Stomach (tissue), 9 donors: ENCODE results near the gene TMEM109. TPM values are rescaled to one million over a fixed set of nuclear protein-coding genes. Genes with fewer than 3 reads are reported as not detected.
A peak's percentile ranks its signal among the peaks of the same experiment; 100 is the strongest.

ENCODE experiments used
- DNase-seq, 2 donors: peaks; one replicate each; pipeline versions ENCODE4 v3.0.0 to v3.0.0-alpha.2; 2013 to 2019
- H3K27ac ChIP-seq, 5 donors: fragments of 200-600 bp in 4 of 5; sonication (generic) in 4 of 5; one replicate each; pipeline ENCODE4 v1.5.1; 2013 to 2019; ENCODE audit warnings: mild to moderate bottlenecking in 1 of 5, moderate library complexity in 1 of 5
- H3K27me3 ChIP-seq, 3 donors: fragments of 200-600 bp; sonication (generic); one replicate each; pipeline ENCODE4 v1.5.1; 2017 to 2019; ENCODE audit warnings: mixed run types in 1 of 3
- H3K36me3 ChIP-seq, 4 donors: fragments of 200-600 bp; sonication (generic); 1 replicate in 3 of 4; 2 replicates in 1 of 4; pipeline ENCODE4 v1.5.1; 2016 to 2019
- H3K4me1 ChIP-seq, 4 donors: fragments of 200-600 bp; sonication (generic); one replicate each; pipeline ENCODE4 v1.5.1; 2016 to 2019
- H3K4me3 ChIP-seq, 4 donors: fragments of 200-600 bp; sonication (generic) in 3 of 4; one replicate each; pipeline ENCODE4 v1.5.1; 2016 to 2019; ENCODE audit warnings: mild to moderate bottlenecking in 1 of 4
- H3K9me3 ChIP-seq, 4 donors: fragments of 200-600 bp; sonication (generic); one replicate each; pipeline ENCODE4 v1.5.1; 2016 to 2019
- EP300 ChIP-seq: sonication (generic); formaldehyde crosslinking; IDR thresholded peaks from one replicate; pipeline ENCODE4 v1.6.1; 2017; ENCODE audit warnings: antibody characterized with exemption
- POLR2A ChIP-seq, 4 donors: fragments of 450-650 bp; IDR thresholded peaks; one replicate each; pipeline ENCODE4 v1.6.1; 2016; ENCODE audit warnings: antibody characterized with exemption in 4 of 4, control low read depth in 2 of 4, mild to moderate bottlenecking in 1 of 4, moderate library complexity in 1 of 4
- POLR2AphosphoS5 ChIP-seq, 3 donors: sonication (generic); formaldehyde crosslinking; IDR thresholded peaks; one replicate each; pipeline ENCODE4 v1.6.1; 2016; ENCODE audit warnings: antibody characterized with exemption in 3 of 3
- WGBS, 5 donors: extraction: QIAGEN DNeasy Blood & Tissue Kit in 3 of 5; methylation state at CpG; one replicate each; pipeline versions ENCODE4 v1.1.5 to v1.1.7; 2013 to 2018; 5-methylcytosine and 5-hydroxymethylcytosine counted together
- intact Hi-C: fragments of 100-400 bp; cut with DNase I; formaldehyde crosslinking; loops from one replicate; pipeline ENCODE4 v1.15.1; 2023; ENCODE audit warnings: low total_unique reads
- polyA plus RNA-seq, 3 donors: library from polyadenylated mRNA; stranded (reverse); fragments of 200-250 nt; gene quantifications; one replicate each; pipeline ENCODE4 v1.2.3, GENCODE V29; 2013
- total RNA-seq, 5 donors: library from RNA; depleted of rRNA; stranded (reverse); fragments of >200 nt; gene quantifications; one replicate each; pipeline versions ENCODE4 v1.1.0 to v1.2.3, GENCODE V29; 2014 to 2016
- TF ChIP-seq, protein P1 (sequence below), 7 experiments: fragments of 450-650 bp in 4 of 7; fragments of 200-600 bp in 3 of 7; sonication (generic) in 3 of 7; IDR thresholded peaks; one replicate each; pipeline ENCODE4 v1.5.1; 2016 to 2019; ENCODE audit warnings: antibody characterized with exemption in 7 of 7, control low read depth in 2 of 7, mild to moderate bottlenecking in 1 of 7
- donor health status: healthy with polysubstance abuse.
- donor health status: Bipolar disorder and iron deficiency.
- donor health status: healthy.

Gene TMEM109
- total and polyA plus RNA-seq, 8 donors = 27.4 to 122 (median 65.4) TPM

DNA sequence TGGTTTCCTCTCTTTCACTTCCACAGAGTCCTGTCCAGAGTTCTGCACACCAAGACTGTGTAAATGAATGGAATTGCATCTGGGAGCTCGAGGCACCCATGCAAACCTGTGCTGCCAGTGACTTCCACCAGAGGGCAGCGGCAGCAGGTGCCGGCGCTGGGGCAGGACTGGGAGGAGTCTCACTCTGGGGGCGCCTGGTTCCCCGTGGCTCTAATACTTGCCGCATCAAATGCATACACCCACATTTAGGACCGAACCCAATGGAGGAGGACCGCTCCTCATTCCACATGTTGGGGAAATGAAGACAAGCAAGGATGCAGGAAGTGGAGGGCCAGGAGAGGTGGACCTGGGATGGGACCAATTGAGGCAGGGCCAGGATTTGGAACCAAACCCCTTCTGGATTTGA lies 56.4 kb downstream of the TMEM109 start:
- Histone ChIP-seq H3K9me3 (no peaks in the 10 kb centered on the region), H3K36me3 (no peaks in the 10 kb centered on the region), H3K4me1 (peaks cover 0 to 18% (median 3%) of the 10 kb centered on the region in 4 donors), H3K4me3 (no peak overlapping the region), H3K27me3 (no peaks in the 10 kb centered on the region), H3K27ac (no peak overlapping the region)
- intact Hi-C loops = no loop called here
- 11 to 20% (median 14%) methylated on average over 9 of the region's 9 CpGs for WGBS, 5 donors
- TF ChIP-seq, protein P1, sequence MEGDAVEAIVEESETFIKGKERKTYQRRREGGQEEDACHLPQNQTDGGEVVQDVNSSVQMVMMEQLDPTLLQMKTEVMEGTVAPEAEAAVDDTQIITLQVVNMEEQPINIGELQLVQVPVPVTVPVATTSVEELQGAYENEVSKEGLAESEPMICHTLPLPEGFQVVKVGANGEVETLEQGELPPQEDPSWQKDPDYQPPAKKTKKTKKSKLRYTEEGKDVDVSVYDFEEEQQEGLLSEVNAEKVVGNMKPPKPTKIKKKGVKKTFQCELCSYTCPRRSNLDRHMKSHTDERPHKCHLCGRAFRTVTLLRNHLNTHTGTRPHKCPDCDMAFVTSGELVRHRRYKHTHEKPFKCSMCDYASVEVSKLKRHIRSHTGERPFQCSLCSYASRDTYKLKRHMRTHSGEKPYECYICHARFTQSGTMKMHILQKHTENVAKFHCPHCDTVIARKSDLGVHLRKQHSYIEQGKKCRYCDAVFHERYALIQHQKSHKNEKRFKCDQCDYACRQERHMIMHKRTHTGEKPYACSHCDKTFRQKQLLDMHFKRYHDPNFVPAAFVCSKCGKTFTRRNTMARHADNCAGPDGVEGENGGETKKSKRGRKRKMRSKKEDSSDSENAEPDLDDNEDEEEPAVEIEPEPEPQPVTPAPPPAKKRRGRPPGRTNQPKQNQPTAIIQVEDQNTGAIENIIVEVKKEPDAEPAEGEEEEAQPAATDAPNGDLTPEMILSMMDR (IDR thresholded peaks at IDR 0.05) = peak in 5 of 7 experiments; percentile 85 to 93 (median 88)
- no peak for TF ChIP-seq EP300
- TF ChIP-seq POLR2AphosphoS5 (IDR thresholded peaks at IDR 0.05) = no peak
- no peak for TF ChIP-seq POLR2A (IDR thresholded peaks at IDR 0.05)
- DNase-seq = peak; percentile 79

DNA sequence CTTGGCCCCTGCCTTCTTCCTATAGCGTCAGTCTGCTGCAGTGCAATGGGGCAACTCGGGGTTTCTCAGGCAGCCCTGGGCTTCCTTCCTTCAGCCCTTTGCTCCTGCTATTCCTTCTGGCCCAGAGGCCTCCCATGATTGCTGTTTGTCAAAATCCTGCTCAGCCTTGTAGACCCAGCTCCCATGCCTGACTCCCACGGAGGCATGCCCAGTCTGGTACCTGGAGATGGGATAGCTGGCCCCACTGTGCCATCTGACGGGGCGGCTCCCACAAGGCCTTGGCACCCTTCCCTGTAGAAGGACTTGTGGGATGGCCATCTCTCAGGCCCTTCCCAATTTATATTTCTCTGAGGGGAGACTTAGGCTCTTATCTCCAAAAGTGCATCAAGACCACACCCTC lies 56.9 kb downstream of the TMEM109 start:
- Histone ChIP-seq H3K9me3 (no peaks in the 10 kb centered on the region), H3K36me3 (no peaks in the 10 kb centered on the region), H3K4me1 (peaks cover 0 to 18% (median 3%) of the 10 kb centered on the region in 4 donors), H3K27ac (no peak overlapping the region), H3K27me3 (no peaks in the 10 kb centered on the region), H3K4me3 (no peak overlapping the region)
- TF ChIP-seq POLR2AphosphoS5 (IDR thresholded peaks at IDR 0.05) (no peak), POLR2A (IDR thresholded peaks at IDR 0.05) (no peak), EP300 (no peak)
- TF ChIP-seq, protein P1 (IDR thresholded peaks at IDR 0.05) = no peak
- no peak for DNase-seq
- WGBS, 5 donors = 76 to 88% (median 81%) methylated on average over 5 of the region's 5 CpGs
- intact Hi-C loops = no loop called here

DNA sequence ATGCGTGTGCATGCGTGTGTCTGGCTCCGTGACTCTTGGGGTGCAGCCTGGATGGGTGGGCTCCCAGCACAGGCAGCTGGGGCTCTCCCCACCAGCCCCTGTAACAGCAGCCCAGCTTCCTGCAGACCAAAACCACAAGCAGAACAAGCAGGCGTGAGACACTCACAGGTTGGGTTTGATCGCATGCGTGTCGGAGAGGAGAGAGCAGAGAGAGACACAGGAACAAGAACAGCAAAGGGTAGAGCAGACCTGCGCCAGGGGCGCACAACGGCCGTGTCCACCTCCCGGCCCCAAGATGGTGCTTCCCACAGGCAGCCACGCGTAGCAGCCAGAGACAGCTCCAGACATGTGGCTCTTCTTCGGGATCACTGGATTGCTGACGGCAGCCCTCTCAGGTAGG lies 57.6 kb downstream of the TMEM109 start, which contains the start of gene CD6:
CD6 (plus strand) TSS at position 161 of the 400 bp plus-strand sequence; CDS start at position 347, 186 bp downstream.
- Histone ChIP-seq H3K27me3 (no peaks in the 10 kb centered on the region), H3K27ac (peak within 1 kb of the TSS in 4 of 5 donors; percentile 10 to 68 (median 54)), H3K4me1 (peaks cover 0 to 18% (median 3%) of the 10 kb centered on the region in 4 donors), H3K4me3 (peak within 1 kb of the TSS; percentile 7 to 37 (median 28)), H3K36me3 (no peaks in the 10 kb centered on the region), H3K9me3 (no peaks in the 10 kb centered on the region)
- 73 to 97% (median 84%) methylated on average over 12 to 16 of the region's 16 CpGs for WGBS, 5 donors
- peak in 1 of 2 donors; percentile 48 for DNase-seq
- TF ChIP-seq, protein P1 (IDR thresholded peaks at IDR 0.05) = no peak
- TF ChIP-seq POLR2AphosphoS5 (IDR thresholded peaks at IDR 0.05) (no peak), POLR2A (IDR thresholded peaks at IDR 0.05) (no peak), EP300 (no peak)
- intact Hi-C loops = no loop called here

DNA sequence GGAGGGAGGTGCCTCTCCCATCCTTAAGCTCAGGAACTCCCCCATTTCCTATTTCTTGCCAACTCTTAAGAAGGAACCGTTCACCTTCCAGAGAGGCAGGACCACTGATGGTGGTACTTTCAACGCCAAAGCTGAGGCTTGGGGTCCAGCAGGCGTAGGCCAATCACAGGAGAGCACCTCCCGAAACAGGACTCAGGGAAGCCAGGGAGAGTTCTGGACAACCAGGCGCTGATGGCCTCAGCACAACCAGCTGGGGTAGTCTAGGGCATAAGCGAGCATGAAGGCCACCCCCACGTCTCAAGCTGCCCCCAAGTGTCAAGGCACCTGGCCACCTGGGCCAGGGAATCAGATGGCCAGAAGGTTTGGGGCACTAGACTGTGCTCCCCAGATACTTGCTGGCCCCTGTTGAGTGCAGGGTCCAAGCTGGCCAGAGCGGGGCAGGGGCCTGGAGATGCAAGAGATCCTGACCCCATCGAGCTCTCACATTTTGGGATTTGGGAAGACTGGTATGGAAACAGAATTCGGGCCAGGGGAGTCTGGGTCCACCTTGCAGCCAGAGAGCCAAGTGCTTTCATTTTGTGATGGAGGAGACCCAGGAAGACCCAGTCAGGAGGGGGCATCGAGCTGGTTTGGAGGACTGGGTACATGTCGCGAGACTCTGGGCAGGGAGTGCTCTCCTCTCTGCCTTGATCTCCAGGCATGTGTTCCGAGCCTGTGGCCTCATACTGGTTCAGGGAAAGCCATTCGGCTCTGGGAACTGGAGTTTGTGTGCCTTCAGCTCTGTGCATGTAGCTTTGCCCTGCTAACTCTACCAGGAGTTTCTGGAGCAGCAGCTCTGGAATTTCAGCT lies 58.4 kb downstream of the TMEM109 start:
- peak overlapping the region; percentile 7 to 37 (median 28) for H3K4me3 ChIP-seq
- no peaks in the 10 kb centered on the region for H3K36me3 ChIP-seq
- H3K4me1 ChIP-seq = peaks cover 0 to 18% (median 3%) of the 10 kb centered on the region in 4 donors
- no peaks in the 10 kb centered on the region for H3K27me3 ChIP-seq
- peak overlapping the region in 4 of 5 donors; percentile 10 to 68 (median 54) for H3K27ac ChIP-seq
- no peaks in the 10 kb centered on the region for H3K9me3 ChIP-seq
- intact Hi-C loops = no loop called here
- 76 to 87% (median 82%) methylated on average over 10 to 15 of the region's 15 CpGs for WGBS, 5 donors
- TF ChIP-seq, protein P1 (IDR thresholded peaks at IDR 0.05) = no peak
- no peak for TF ChIP-seq POLR2A (IDR thresholded peaks at IDR 0.05)
- TF ChIP-seq POLR2AphosphoS5 (IDR thresholded peaks at IDR 0.05) = no peak
- DNase-seq = no peak

Other genes starting within 250 kb of the TMEM109 start
- gene MS4A8, start 214.5 kb upstream of the TMEM109 start, total RNA-seq = 1 to 10 TPM in 4 of 5 donors, not detected in 1; 2.6 to 8.9 (median 7.5) TPM
- gene MS4A8, start 214.5 kb upstream of the TMEM109 start, polyA plus RNA-seq = 1 to 10 TPM; 2.3 to 5.7 (median 3.7) TPM
- gene MS4A18, start 189.4 kb upstream of the TMEM109 start, total RNA-seq = not detected
- under 1 TPM in 1 of 3 donors, not detected in 2; 0.19 TPM for gene MS4A18, start 189.4 kb upstream of the TMEM109 start, polyA plus RNA-seq
- not detected for gene MS4A15, start 157.3 kb upstream of the TMEM109 start, total RNA-seq
- not detected for gene MS4A15, start 157.3 kb upstream of the TMEM109 start, polyA plus RNA-seq
- gene MS4A10, start 128.8 kb upstream of the TMEM109 start, total RNA-seq = under 1 TPM in 1 of 5 donors, not detected in 4; 0.18 TPM
- not detected for gene MS4A10, start 128.8 kb upstream of the TMEM109 start, polyA plus RNA-seq
- gene CCDC86, start 72.0 kb upstream of the TMEM109 start, total RNA-seq = 10 to 100 TPM in 3 of 5 donors, 1 to 10 TPM in 2; 7.0 to 37.9 (median 12.9) TPM
- 10 to 100 TPM; 15.2 to 18.6 (median 17.1) TPM for gene CCDC86, start 72.0 kb upstream of the TMEM109 start, polyA plus RNA-seq
- gene PTGDR2, start 58.2 kb upstream of the TMEM109 start, total RNA-seq = 10 to 100 TPM in 3 of 5 donors, not detected in 2; 11.9 to 67.8 (median 27.7) TPM
- gene PTGDR2, start 58.2 kb upstream of the TMEM109 start, polyA plus RNA-seq = 10 to 100 TPM in 1 of 3 donors, 1 to 10 TPM in 2; 2.1 to 12.7 (median 8.2) TPM
- under 1 TPM in 1 of 5 donors, not detected in 4; 0.72 TPM for gene ZP1, start 46.6 kb upstream of the TMEM109 start, total RNA-seq
- 1 to 10 TPM in 2 of 3 donors, under 1 TPM in 1; 0.43 to 8.6 (median 4.1) TPM for gene ZP1, start 46.6 kb upstream of the TMEM109 start, polyA plus RNA-seq
- 10 to 100 TPM in 4 of 5 donors, 1 to 10 TPM in 1; 3.5 to 71.9 (median 41.9) TPM for gene PRPF19, start 7.6 kb upstream of the TMEM109 start, total RNA-seq
- 10 to 100 TPM; 54.7 to 86.1 (median 67.2) TPM for gene PRPF19, start 7.6 kb upstream of the TMEM109 start, polyA plus RNA-seq
- 100 to 1,000 TPM in 1 of 5 donors, 10 to 100 TPM in 3, 1 to 10 TPM in 1; 8.4 to 142 (median 29.2) TPM for gene TMEM132A, start 10.3 kb downstream of the TMEM109 start, total RNA-seq
- 10 to 100 TPM in 2 of 3 donors, 1 to 10 TPM in 1; 8.4 to 62.9 (median 25.2) TPM for gene TMEM132A, start 10.3 kb downstream of the TMEM109 start, polyA plus RNA-seq
- 10 to 100 TPM in 3 of 5 donors, 1 to 10 TPM in 2; 7.9 to 29.5 (median 13.4) TPM for gene SLC15A3, start 38.0 kb downstream of the TMEM109 start, total RNA-seq
- gene SLC15A3, start 38.0 kb downstream of the TMEM109 start, polyA plus RNA-seq = 10 to 100 TPM; 25.8 to 33.6 (median 32.2) TPM
- gene CD6, start 57.5 kb downstream of the TMEM109 start, total RNA-seq = 1 to 10 TPM in 3 of 5 donors, not detected in 2; 1.6 to 2.8 (median 2.3) TPM
- 1 to 10 TPM; 1.1 to 1.2 (median 1.1) TPM for gene CD6, start 57.5 kb downstream of the TMEM109 start, polyA plus RNA-seq
- 10 to 100 TPM in 1 of 5 donors, 1 to 10 TPM in 1, not detected in 3; 1.7 to 14.2 TPM for gene CD5, start 188.3 kb downstream of the TMEM109 start, total RNA-seq
- gene CD5, start 188.3 kb downstream of the TMEM109 start, polyA plus RNA-seq = 1 to 10 TPM in 1 of 3 donors, under 1 TPM in 2; 0.53 to 1.1 (median 0.75) TPM
- gene VPS37C, start 247.3 kb downstream of the TMEM109 start, total RNA-seq = 10 to 100 TPM in 4 of 5 donors, 1 to 10 TPM in 1; 6.4 to 53.6 (median 37.1) TPM
- 10 to 100 TPM; 13.8 to 28.4 (median 26.9) TPM for gene VPS37C, start 247.3 kb downstream of the TMEM109 start, polyA plus RNA-seq